Measurements from ENCODE around the gene WNT9B. TPM values are rescaled to one million over a fixed set of nuclear protein-coding genes. Genes with fewer than 3 reads are reported as not detected.
A peak's percentile ranks its signal among the peaks of the same experiment; 100 is the strongest.

WNT9B gene
- total and polyA plus RNA-seq, 9 of the 15 experiments (the other 6 are each of a cell fraction or from before 2014, with no cell fraction given), result not detected

DNA sequence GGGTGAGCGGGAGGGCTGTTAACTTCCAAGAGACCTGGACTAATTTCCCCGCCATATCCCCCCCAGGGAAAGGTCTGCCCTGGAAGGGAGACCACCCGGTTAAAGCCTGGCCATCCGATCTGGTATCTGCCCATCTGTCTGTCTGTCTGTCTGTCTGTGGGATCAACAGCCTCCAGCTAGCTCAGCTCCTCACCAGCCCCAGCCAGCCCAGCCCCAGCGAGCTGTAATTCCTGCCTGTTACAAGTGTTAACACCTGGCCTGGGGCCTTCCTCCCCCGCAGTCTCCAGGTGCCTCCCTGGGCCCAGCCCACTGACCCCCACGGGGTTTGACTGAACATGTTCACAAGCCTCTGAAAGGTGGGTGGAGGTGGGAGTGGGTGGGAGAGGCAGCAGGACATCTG is 36.9 kb upstream of the WNT9B start:
- POLR2A ChIA-PET, result interaction anchor here (0.9 to 1.0 kb wide), 2 partner anchors 15 to 17 kb away, joined by 3 to 6 read pairs; no protein-coding TSS in a partner anchor
- WGBS (ENCODE audit: insufficient coverage, low coverage, missing lambda C conversion rate), result 24% methylated on average over 7 of the region's 7 CpGs
- no TSS peak for BruUV-seq (replicated peaks)
- intact Hi-C loops (cut with micrococcal nuclease), result no loop called here
- H3K9me1 ChIP-seq (ENCODE audit: control insufficient read depth, insufficient read depth, low read length), result no peaks in the 10 kb centered on the region
- no peak for ATAC-seq
- peaks cover 28 to 57% of the 10 kb centered on the region in 2 experiments for H3K4me1 ChIP-seq (replicated peaks in 1 of 2; ENCODE audit: control insufficient read depth in 2 of 2, insufficient read depth in 2 of 2, low read length in 2 of 2)
- no peak for DNase-seq (ENCODE audit: extremely low read depth in 1 of 4, low spot score in 3 of 4)
- in situ Hi-C loops (cut with MboI), result loop anchor here (25.0 kb wide), 1 partner anchor 1227 kb away; no protein-coding TSS in a partner anchor
- H3K79me2 ChIP-seq (ENCODE audit: control insufficient read depth, insufficient read depth, low read length), result no peaks in the 10 kb centered on the region
- no peaks in the 10 kb centered on the region for H3K36me3 ChIP-seq (ENCODE audit: control insufficient read depth, insufficient read depth, low read length)
- peak overlapping the region; percentile 67 for H2AFZ ChIP-seq (ENCODE audit: low read depth, low read length)
- no peaks in the 10 kb centered on the region for H3K27me3 ChIP-seq (ENCODE audit: control insufficient read depth in 2 of 2, insufficient read depth in 2 of 2, low read length in 2 of 2)
- H3K4me3 ChIP-seq, result no peak overlapping the region
- CTCF ChIA-PET (ENCODE audit: low intra/inter-chr PET ratio), result no interaction called here
- H3K27ac ChIP-seq (ENCODE audit: extremely low read depth, low read depth, low read length), result no peak overlapping the region
- no peaks in the 10 kb centered on the region for H4K20me1 ChIP-seq (replicated peaks; ENCODE audit: control insufficient read depth, insufficient read depth, low read length)
- TF ChIP-seq STAT5B (CRISPR knock-in tag; IDR thresholded peaks at IDR 0.05) (no peak), RAD51 (IDR thresholded peaks at IDR 0.05; ENCODE audit: borderline replicate concordance, low read depth) (no peak), MED1 (CRISPR knock-in tag; IDR thresholded peaks at IDR 0.05; ENCODE audit: borderline replicate concordance) (no peak), STAG1 (CRISPR knock-in tag; IDR thresholded peaks at IDR 0.05; ENCODE audit: borderline replicate concordance) (no peak), SMARCA5 (IDR thresholded peaks at IDR 0.05) (no peak)
- TF ChIP-seq, protein P1, sequence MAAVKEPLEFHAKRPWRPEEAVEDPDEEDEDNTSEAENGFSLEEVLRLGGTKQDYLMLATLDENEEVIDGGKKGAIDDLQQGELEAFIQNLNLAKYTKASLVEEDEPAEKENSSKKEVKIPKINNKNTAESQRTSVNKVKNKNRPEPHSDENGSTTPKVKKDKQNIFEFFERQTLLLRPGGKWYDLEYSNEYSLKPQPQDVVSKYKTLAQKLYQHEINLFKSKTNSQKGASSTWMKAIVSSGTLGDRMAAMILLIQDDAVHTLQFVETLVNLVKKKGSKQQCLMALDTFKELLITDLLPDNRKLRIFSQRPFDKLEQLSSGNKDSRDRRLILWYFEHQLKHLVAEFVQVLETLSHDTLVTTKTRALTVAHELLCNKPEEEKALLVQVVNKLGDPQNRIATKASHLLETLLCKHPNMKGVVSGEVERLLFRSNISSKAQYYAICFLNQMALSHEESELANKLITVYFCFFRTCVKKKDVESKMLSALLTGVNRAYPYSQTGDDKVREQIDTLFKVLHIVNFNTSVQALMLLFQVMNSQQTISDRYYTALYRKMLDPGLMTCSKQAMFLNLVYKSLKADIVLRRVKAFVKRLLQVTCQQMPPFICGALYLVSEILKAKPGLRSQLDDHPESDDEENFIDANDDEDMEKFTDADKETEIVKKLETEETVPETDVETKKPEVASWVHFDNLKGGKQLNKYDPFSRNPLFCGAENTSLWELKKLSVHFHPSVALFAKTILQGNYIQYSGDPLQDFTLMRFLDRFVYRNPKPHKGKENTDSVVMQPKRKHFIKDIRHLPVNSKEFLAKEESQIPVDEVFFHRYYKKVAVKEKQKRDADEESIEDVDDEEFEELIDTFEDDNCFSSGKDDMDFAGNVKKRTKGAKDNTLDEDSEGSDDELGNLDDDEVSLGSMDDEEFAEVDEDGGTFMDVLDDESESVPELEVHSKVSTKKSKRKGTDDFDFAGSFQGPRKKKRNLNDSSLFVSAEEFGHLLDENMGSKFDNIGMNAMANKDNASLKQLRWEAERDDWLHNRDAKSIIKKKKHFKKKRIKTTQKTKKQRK (IDR thresholded peaks at IDR 0.05; ENCODE audit: borderline replicate concordance, low read depth, low read length), result no peak
- peak overlapping the region in 1 of 2 experiments; percentile 66; a peak in 2 of 4 replicates for H3K9ac ChIP-seq (ENCODE audit: insufficient read depth in 1 of 2, low read depth in 2 of 2, low read length in 2 of 2)
- no peaks in the 10 kb centered on the region for H3K9me3 ChIP-seq (replicated peaks; ENCODE audit: control insufficient read depth, insufficient read depth, low read depth, low read length)
- peak overlapping the region; percentile 19; the same call in 1 of the 2 replicates for H3K4me2 ChIP-seq (ENCODE audit: insufficient read depth, low read length)
- no peak for FAIRE-seq

Data from K562 (cell line).